GM12878 (cell line): ENCODE results near the gene ATXN7L1. TPM values are rescaled to one million over a fixed set of nuclear protein-coding genes. Genes with fewer than 3 reads are reported as not detected.

Experiments
- ATAC-seq: fragments of 200-7000 bp; cut with Tn5 transposase; 3 replicates; pipeline ENCODE4 v1.9.1; 2020; ENCODE audit warnings: mild to moderate bottlenecking, moderate library complexity
- BruUV-seq: library from RNA; stranded (reverse); fragments of 400-500 nt; replicated peaks from 2 replicates; lab custom pipeline; 2021; lab: Mats Ljungman, UMichigan
- CTCF ChIA-PET: fragments of 300-600 bp; sonication (Branson Sonifier 250); formaldehyde crosslinking; extraction: SDS; loops from one replicate; lab custom pipeline; 2021; ENCODE audit warnings: inconsistent platforms; lab: Yijun Ruan, JAX
- POLR2A ChIA-PET: fragments of 350-600 bp; formaldehyde crosslinking; extraction: SDS; loops from one replicate; lab custom pipeline; 2021; ENCODE audit warnings: inconsistent platforms; lab: Charles Lee
- RAD21 ChIA-PET: fragments of 300-600 bp; sonication (Branson Sonifier 250); formaldehyde crosslinking; loops from one replicate; lab custom pipeline; 2023; ENCODE audit warnings: antibody characterized with exemption; ENCODE audit not compliant: unreplicated experiment; lab: Charles Lee
- SMC1A ChIA-PET: fragments of 300-600 bp; sonication (Branson Sonifier 250); formaldehyde crosslinking; loops from one replicate; lab custom pipeline; 2023; ENCODE audit not compliant: unreplicated experiment, uncharacterized antibody; lab: Charles Lee
- DNase-seq: peaks from one replicate; pipeline ENCODE4 v3.0.0-alpha.2; 2011; ENCODE audit warnings: low read depth, low spot score
- FAIRE-seq: peaks from 3 replicates; lab custom pipeline; 2011; peaks lifted over from hg19 to GRCh38; lab: Jason Lieb, UNC
- H2AFZ ChIP-seq: 2 replicates; pipeline ENCODE4 v1.6.0; 2011; ENCODE audit warnings: low read depth, low read length, control low read depth; ENCODE audit not compliant: control insufficient read depth
- H3K27ac ChIP-seq: 2 replicates; pipeline ENCODE4 v1.5.1; 2011; ENCODE audit warnings: control low read depth; ENCODE audit not compliant: control insufficient read depth, insufficient read depth
- H3K27me3 ChIP-seq, 2 experiments: replicated peaks in 1 of 2; 2 replicates each; pipeline versions ENCODE4 v1.6.0 to v1.6.1; 2011; ENCODE audit warnings: low read length in 1 of 2; ENCODE audit not compliant: control insufficient read depth in 2 of 2, insufficient read depth in 2 of 2
- H3K36me3 ChIP-seq, 2 experiments: 2 replicates each; pipeline ENCODE4 v1.5.1; 2011; ENCODE audit warnings: low read length in 1 of 2; ENCODE audit not compliant: control insufficient read depth in 2 of 2, insufficient read depth in 2 of 2
- H3K4me1 ChIP-seq: 2 replicates; pipeline ENCODE4 v1.6.1; 2011; ENCODE audit warnings: mild to moderate bottlenecking, low read length, moderate library complexity, mixed read lengths; ENCODE audit not compliant: control insufficient read depth, insufficient read depth
- H3K4me2 ChIP-seq: 2 replicates; pipeline ENCODE4 v1.6.0; 2011; ENCODE audit warnings: control low read depth; ENCODE audit not compliant: control insufficient read depth, insufficient read depth
- H3K4me3 ChIP-seq: fragments of 200-600 bp; sonication (generic); 2 replicates; pipeline ENCODE4 v1.5.1; 2016
- H3K79me2 ChIP-seq: 2 replicates; pipeline ENCODE4 v1.6.0; 2011; ENCODE audit warnings: low read length; ENCODE audit not compliant: control insufficient read depth, insufficient read depth
- H3K9ac ChIP-seq: 2 replicates; pipeline ENCODE4 v1.8.0; 2011; ENCODE audit warnings: low read length, control low read depth, mixed read lengths; ENCODE audit not compliant: control insufficient read depth, insufficient read depth
- H3K9me3 ChIP-seq: replicated peaks from 3 replicates; pipeline ENCODE4 v1.5.1; 2011; ENCODE audit warnings: mild to moderate bottlenecking, low read length; ENCODE audit not compliant: control insufficient read depth, insufficient read depth
- H4K20me1 ChIP-seq: 2 replicates; pipeline ENCODE4 v1.6.0; 2011; ENCODE audit not compliant: control insufficient read depth, insufficient read depth
- ETV6 ChIP-seq, 2 experiments: fragments of 450-650 bp in 1 of 2; IDR thresholded peaks in 1 of 2; conservative IDR thresholded peaks in 1 of 2; 2 replicates each; pipeline ENCODE4 v1.6.1; 2014; ENCODE audit warnings: antibody characterized with exemption in 1 of 2, borderline replicate concordance in 1 of 2, low read depth in 1 of 2, mild to moderate bottlenecking in 1 of 2, moderate library complexity in 1 of 2
- IKZF1 ChIP-seq: fragments of 450-650 bp; conservative IDR thresholded peaks from 2 replicates; pipeline ENCODE4 v1.6.1; 2017; ENCODE audit warnings: antibody characterized with exemption, mild to moderate bottlenecking
- SMC3 ChIP-seq: IDR thresholded peaks from 2 replicates; pipeline ENCODE4 v1.6.1; 2011; ENCODE audit warnings: low read length, improper control_type of control experiment, borderline replicate concordance
- SPI1 ChIP-seq: IDR thresholded peaks from 2 replicates; pipeline ENCODE4 v1.6.1; 2011; ENCODE audit warnings: low read depth, mild to moderate bottlenecking, low read length, moderate library complexity, borderline replicate concordance; ENCODE audit not compliant: insufficient read depth
- SUPT20H ChIP-seq: IDR thresholded peaks from 2 replicates; pipeline ENCODE4 v1.6.1; 2011; ENCODE audit warnings: low read depth, mild to moderate bottlenecking, low read length, moderate library complexity, borderline replicate concordance; ENCODE audit not compliant: control insufficient read depth
- TBL1XR1 ChIP-seq: IDR thresholded peaks from 2 replicates; pipeline ENCODE4 v1.6.1; 2012; ENCODE audit warnings: low read depth, low read length, improper control_type of control experiment
- ZBTB33 ChIP-seq: fragments of 450-650 bp; IDR thresholded peaks from 2 replicates; pipeline ENCODE4 v1.6.1; 2017; ENCODE audit warnings: mild to moderate bottlenecking
- ZNF622 ChIP-seq: fragments of 450-650 bp; IDR thresholded peaks from 2 replicates; pipeline ENCODE4 v1.6.1; 2017; ENCODE audit warnings: mild to moderate bottlenecking, inconsistent platforms
- WGBS: methylation state at CpG from one replicate; pipeline ENCODE4 v1.1.6; 2016; ENCODE audit warnings: low lambda C conversion rate; ENCODE audit not compliant: insufficient replicate concordance, insufficient coverage; ENCODE audit errors: missing lambda C conversion rate; 5-methylcytosine and 5-hydroxymethylcytosine counted together
- in situ Hi-C: fragments of 300-500 bp; cut with MboI; formaldehyde crosslinking; loops from 9 replicates; pipeline ENCODE4 v1.14.3; 2018; ENCODE audit warnings: mixed read lengths
- intact Hi-C: fragments of 100-400 bp; cut with micrococcal nuclease; formaldehyde crosslinking; loops from one replicate; pipeline ENCODE4 v1.14.2; 2022; ENCODE audit not compliant: unreplicated experiment
- polyA plus RNA-seq, 11 experiments: library from polyadenylated mRNA; depleted of rRNA in 4 of 11; unstranded in 6 of 11; stranded (reverse) in 5 of 11; fragments of >200 nt; fragmentation: Nextera tagmentation in 4 of 11; fragmentation: Illumina TruSeq in 1 of 11; extraction: Ambion mirVana in 4 of 11; extraction: Trizol in 1 of 11; gene quantifications; 1 replicate in 1 of 11; 2 replicates in 10 of 11; pipeline versions ENCODE4 v1.2.1 to v1.2.3, GENCODE V29; 2011 to 2016; ENCODE audit warnings: inconsistent platforms in 2 of 11, missing spikeins in 2 of 11, low read depth in 1 of 11
- total RNA-seq, 4 experiments: library from RNA; depleted of rRNA in 3 of 4; stranded (reverse); fragments of >200 nt in 3 of 4; fragmentation: Illumina TruSeq in 1 of 4; extraction: Trizol in 1 of 4; gene quantifications; 2 replicates each; pipeline versions ENCODE4 v1.2.1 to v1.2.3, GENCODE V29; 2013 to 2021

ATXN7L1 gene
- total and polyA plus RNA-seq, 10 of the 15 experiments (the other 5 are each of a cell fraction or from before 2014, with no cell fraction given), result 0.40 to 2.9 (median 1.2) TPM

GRCh38 chr7:105862276-105862675, 14.1 kb downstream of the ATXN7L1 start:
- ChIA-PET CTCF (interaction anchor here (0.6 to 1.2 kb wide), 3 partner anchors 17 to 162 kb away, joined by 3 read pairs; no protein-coding TSS in a partner anchor), SMC1A (interaction anchor here (0.6 to 1.7 kb wide), 2 partner anchors 8 to 12 kb away, joined by 3 to 4 read pairs; no protein-coding TSS in a partner anchor), RAD21 (no interaction called here), POLR2A (no interaction called here)
- Histone ChIP-seq H4K20me1 (no peaks in the 10 kb centered on the region), H3K4me1 (no peaks in the 10 kb centered on the region), H3K9me3 (no peaks in the 10 kb centered on the region), H2AFZ (no peak overlapping the region), H3K27ac (no peak overlapping the region), H3K4me3 (no peak overlapping the region), H3K79me2 (no peaks in the 10 kb centered on the region), H3K36me3 (no peaks in the 10 kb centered on the region), H3K27me3 (peaks cover 0 to 7% of the 10 kb centered on the region in 2 experiments; a peak in 1 of 4 replicates), H3K4me2 (no peak overlapping the region), H3K9ac (no peak overlapping the region)
- no peak for DNase-seq
- ATAC-seq, result no peak
- no peak for FAIRE-seq
- intact Hi-C loops (no loop called here), in situ Hi-C loops (no loop called here)
- TF ChIP-seq ZNF622, result no peak
- peak; percentile 57; the same call in 1 of the 2 replicates for TF ChIP-seq SPI1
- TF ChIP-seq IKZF1, result 0 out of 2 replicates have a peak, but pooled peaks have one; percentile 11
- 18% methylated on average over 5 of the region's 5 CpGs for WGBS
- no TSS peak for BruUV-seq

- ATAC-seq, result no peak
- H3K36me3 ChIP-seq, result no peaks in the 10 kb centered on the region
- TF ChIP-seq ZBTB33 (no peak), ETV6 (conservative IDR thresholded peaks at IDR 0.05 in 1 of 2, IDR thresholded peaks at IDR 0.05 in 1 of 2; ENCODE audit: borderline replicate concordance in 1 of 2, low read depth in 1 of 2) (no peak), SUPT20H (no peak), SMC3 (no peak), TBL1XR1 (no peak)
- TF ChIP-seq, all 136 proteins: peak for 0
- no peaks in the 10 kb centered on the region for H3K9me3 ChIP-seq
- H3K27me3 ChIP-seq, result peaks cover 0 to 4% of the 10 kb centered on the region in 2 experiments; a peak in 2 of 4 replicates
- H3K79me2 ChIP-seq, result no peaks in the 10 kb centered on the region
- ChIA-PET CTCF (interaction anchor here (1.2 kb wide), 1 partner anchor 18 kb away, joined by 3 read pairs; no protein-coding TSS in a partner anchor), POLR2A (interaction anchor here (0.6 kb wide), 1 partner anchor 27 kb away, joined by 3 read pairs; no protein-coding TSS in a partner anchor), SMC1A (interaction anchor here (1.7 kb wide), 1 partner anchor 9 kb away, joined by 4 read pairs; no protein-coding TSS in a partner anchor), RAD21 (no interaction called here)
- no TSS peak for BruUV-seq
- in situ Hi-C loops (no loop called here), intact Hi-C loops (no loop called here)
- 48% methylated on average over 5 of the region's 5 CpGs for WGBS
- H3K27ac ChIP-seq, result no peak overlapping the region
- DNase-seq (no peak), FAIRE-seq (no peak)
- no peaks in the 10 kb centered on the region for H4K20me1 ChIP-seq
- no peak overlapping the region for H2AFZ ChIP-seq
- H3K4me1 ChIP-seq, result no peaks in the 10 kb centered on the region
- H3K4me3 ChIP-seq, result no peak overlapping the region
- H3K9ac ChIP-seq, result no peak overlapping the region
- no peak overlapping the region for H3K4me2 ChIP-seq
Measured at GRCh38 chr7:105861224-105861623, 15.2 kb downstream of the ATXN7L1 start.
